Panc1 (cell line): ENCODE data around the gene KCNE2. TPM values are rescaled to one million over a fixed set of nuclear protein-coding genes. Genes with fewer than 3 reads are reported as not detected.

Source experiments
- ATAC-seq: fragments of 200-7000 bp; cut with Tn5 transposase; 2 replicates; pipeline ENCODE4 v1.9.1; 2020; ENCODE audit warnings: mild to moderate bottlenecking, moderate library complexity
- BruUV-seq: library from RNA; stranded (reverse); fragments of 400-500 nt; replicated peaks from 2 replicates; lab custom pipeline; 2021; lab: Mats Ljungman, UMichigan
- CTCF ChIA-PET: fragments of 300-600 bp; sonication (Branson Sonifier 250); formaldehyde crosslinking; loops from one replicate; lab custom pipeline; 2022; ENCODE audit warnings: antibody characterized with exemption; lab: Charles Lee
- POLR2A ChIA-PET: fragments of 300-600 bp; sonication (Branson Sonifier 250); formaldehyde crosslinking; loops from one replicate; lab custom pipeline; 2022; ENCODE audit warnings: antibody characterized with exemption; lab: Charles Lee
- DNase-seq: peaks from one replicate; pipeline ENCODE4 v3.0.0-alpha.2; 2010; ENCODE audit warnings: low read depth, low spot score
- H3K27ac ChIP-seq: 2 replicates; pipeline ENCODE4 v1.5.1; 2011; ENCODE audit warnings: mild to moderate bottlenecking, low read length, inconsistent platforms
- H3K27me3 ChIP-seq: fragments of 200-500 bp; sonication (Bioruptor generic); 2 replicates; pipeline ENCODE4 v1.6.0; 2014; ENCODE audit warnings: low read length, inconsistent platforms; ENCODE audit not compliant: control insufficient read depth, insufficient read depth
- H3K36me3 ChIP-seq: fragments of 200-500 bp; sonication (Bioruptor generic); 2 replicates; pipeline ENCODE4 v1.5.1; 2014; ENCODE audit warnings: inconsistent platforms, mild to moderate bottlenecking, low read length, moderate library complexity; ENCODE audit not compliant: control insufficient read depth, insufficient read depth
- H3K4me1 ChIP-seq: 2 replicates; pipeline ENCODE4 v1.5.1; 2011; ENCODE audit warnings: inconsistent platforms, mild to moderate bottlenecking, low read length, moderate library complexity; ENCODE audit not compliant: control insufficient read depth, insufficient read depth
- H3K4me3 ChIP-seq, 2 experiments: 2 replicates each; pipeline ENCODE4 v1.5.1; 2011 to 2012; ENCODE audit warnings: low read depth in 2 of 2, low read length in 2 of 2, mild to moderate bottlenecking in 2 of 2, inconsistent platforms in 1 of 2, moderate library complexity in 1 of 2
- H3K9me3 ChIP-seq: fragments of 200-500 bp; sonication (Bioruptor generic); 2 replicates; pipeline ENCODE4 v1.5.1; 2014; ENCODE audit warnings: low read depth, mild to moderate bottlenecking, inconsistent platforms, low read length, moderate library complexity; ENCODE audit not compliant: control insufficient read depth, insufficient read depth
- CTCF ChIP-seq: fragments of 450-650 bp; IDR thresholded peaks from 2 replicates; pipeline ENCODE4 v1.5.1; 2017; ENCODE audit warnings: mild to moderate bottlenecking
- POLR2AphosphoS5 ChIP-seq: IDR thresholded peaks from 2 replicates; pipeline ENCODE4 v1.6.1; 2012; ENCODE audit warnings: mild to moderate bottlenecking, low read depth, low read length, moderate library complexity
- REST ChIP-seq, 2 experiments: IDR thresholded peaks; 2 replicates each; pipeline ENCODE4 v1.6.1; 2011 to 2012; ENCODE audit warnings: low read depth in 2 of 2, control low read depth in 1 of 2, low read length in 1 of 2, mild to moderate bottlenecking in 1 of 2, moderate library complexity in 1 of 2; ENCODE audit not compliant: insufficient read depth in 1 of 2
- SIN3A ChIP-seq: IDR thresholded peaks from 2 replicates; pipeline ENCODE4 v1.6.1; 2012; ENCODE audit warnings: low read depth, mild to moderate bottlenecking, low read length, moderate library complexity, borderline replicate concordance; ENCODE audit not compliant: insufficient read depth
- TCF7L2 ChIP-seq: IDR thresholded peaks from 2 replicates; pipeline ENCODE4 v1.6.1; 2011; ENCODE audit warnings: mild to moderate bottlenecking, low read depth, low read length, inconsistent platforms
- in situ Hi-C: cut with HindIII; loops from 2 replicates; pipeline ENCODE4 v1.10.0; 2016; ENCODE audit warnings: low sequenced_read_pairs, low pct_unique_long_range_greater_than_20kb
- intact Hi-C: fragments of 100-400 bp; cut with micrococcal nuclease; formaldehyde crosslinking; loops from one replicate; pipeline ENCODE4 v1.10.0; 2022; ENCODE audit not compliant: unreplicated experiment
- total RNA-seq: library from RNA; stranded (reverse); gene quantifications from one replicate; pipeline ENCODE4 v1.2.1, GENCODE V29; 2021; ENCODE audit not compliant: unreplicated experiment

Gene KCNE2
- total RNA-seq, 1 experiment from 2014 or later = not detected

GRCh38 chr21:34344584-34344983 lies 19.2 kb upstream of the KCNE2 start:
- intact Hi-C loops = no loop called here
- BruUV-seq = no TSS peak
- H3K4me3 ChIP-seq = no peak overlapping the region
- no peaks in the 10 kb centered on the region for H3K27me3 ChIP-seq
- TF ChIP-seq REST (IDR thresholded peaks at IDR 0.05; ENCODE audit: insufficient read depth in 1 of 2, low read depth in 2 of 2, low read length in 1 of 2) (no peak), TCF7L2 (no peak), CTCF (no peak), POLR2AphosphoS5 (no peak), SIN3A (no peak)
- H3K36me3 ChIP-seq = no peaks in the 10 kb centered on the region
- DNase-seq (no peak), ATAC-seq (no peak)
- H3K4me1 ChIP-seq = no peaks in the 10 kb centered on the region
- POLR2A ChIA-PET = no interaction called here
- no peaks in the 10 kb centered on the region for H3K9me3 ChIP-seq
- in situ Hi-C loops = no loop called here
- CTCF ChIA-PET = interaction anchor here (0.7 kb wide), 1 partner anchor 320 kb away, joined by 3 read pairs; no protein-coding TSS in a partner anchor
- H3K27ac ChIP-seq = no peak overlapping the region

GRCh38 chr21:34345091-34345871 lies 18.5 kb upstream of the KCNE2 start:
- in situ Hi-C loops = no loop called here

More at GRCh38 chr21:34345091-34345871, 18.5 kb upstream of the KCNE2 start:
- CTCF ChIA-PET = interaction anchor here (0.6 kb wide), 1 partner anchor 43 kb away, joined by 7 read pairs; no protein-coding TSS in a partner anchor
- Histone ChIP-seq H3K36me3 (no peaks in the 10 kb centered on the region), H3K4me3 (no peak overlapping the region), H3K27ac (no peak overlapping the region), H3K9me3 (no peaks in the 10 kb centered on the region), H3K4me1 (no peaks in the 10 kb centered on the region), H3K27me3 (no peaks in the 10 kb centered on the region)
- no peak for ATAC-seq
- no peak for DNase-seq
- intact Hi-C loops = no loop called here
- POLR2A ChIA-PET = no interaction called here
- TF ChIP-seq CTCF (no peak), TCF7L2 (no peak), REST (IDR thresholded peaks at IDR 0.05; ENCODE audit: insufficient read depth in 1 of 2, low read depth in 2 of 2, low read length in 1 of 2) (no peak), POLR2AphosphoS5 (no peak), SIN3A (no peak)
- no TSS peak for BruUV-seq
